Left lobe of liver (tissue), 2 donors: ENCODE measurements around the gene ATF6B. TPM values are rescaled to one million over a fixed set of nuclear protein-coding genes. Genes with fewer than 3 reads are reported as not detected.

ENCODE experiments used
- ATAC-seq: fragments of 200-7000 bp; cut with Tn5 transposase; one replicate; pipeline ENCODE4 v1.9.1; 2020; ENCODE audit warnings: mild to moderate bottlenecking, moderate library complexity
- DNase-seq: peaks from one replicate; pipeline ENCODE4 v3.0.0-alpha.2; 2020; ENCODE audit warnings: low spot score
- total RNA-seq: library from RNA; stranded (reverse); gene quantifications from one replicate; pipeline ENCODE4 v1.2.1, GENCODE V29; 2021
- donor health status: DM: no; HTN: no; CAD: no; lungs with moderate emphysema.
- donor health status: DM: no; HTN: yes; CAD: no.

The ATF6B gene
- total RNA-seq, 1 donor from 2014 or later = 31.7 TPM

DNA sequence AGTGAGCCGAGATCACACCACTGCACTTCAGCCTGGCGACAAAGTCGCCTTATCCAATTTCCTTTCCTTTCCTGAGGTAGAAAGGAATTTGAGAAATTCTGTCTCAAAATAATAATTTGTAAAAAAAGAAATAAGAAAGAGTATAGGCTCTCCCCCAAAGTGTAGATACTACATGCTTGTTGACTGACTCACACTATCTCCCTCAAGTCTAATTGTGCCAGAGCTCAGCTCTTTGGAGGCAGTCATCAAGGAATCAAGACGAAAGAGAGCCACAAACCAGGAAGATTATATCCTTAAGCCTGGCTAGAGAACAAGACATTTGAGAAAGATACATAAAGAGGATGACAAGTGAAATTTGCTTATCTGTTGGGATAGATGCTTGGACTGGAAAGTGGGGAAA lies 5.7 kb upstream of the ATF6B start:
- ATAC-seq (no peak), DNase-seq (no peak)

DNA sequence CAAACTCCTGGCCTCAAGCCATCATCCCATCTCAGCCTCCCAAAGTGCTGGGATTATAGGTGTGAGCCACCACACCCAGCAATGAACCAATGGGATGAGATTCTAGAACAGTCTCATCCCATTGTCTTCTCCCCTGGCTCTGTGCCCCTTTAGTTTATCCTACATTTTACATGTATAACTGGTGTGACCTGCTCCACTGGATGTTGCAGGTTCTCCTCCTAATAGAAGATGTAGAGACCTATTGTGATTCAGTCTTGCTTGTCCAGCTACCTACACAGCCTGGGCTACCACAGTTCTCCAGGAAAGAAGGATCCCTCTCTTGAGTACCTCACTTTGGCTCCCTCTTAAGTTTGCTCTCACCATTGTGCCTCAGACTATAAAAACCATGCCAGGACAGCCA lies 4.1 kb upstream of the ATF6B start:
- DNase-seq = no peak
- ATAC-seq = no peak

GRCh38 chr6:32131439-32131948 lies 3.4 kb upstream of the ATF6B start:
- ATAC-seq = no peak

DNA sequence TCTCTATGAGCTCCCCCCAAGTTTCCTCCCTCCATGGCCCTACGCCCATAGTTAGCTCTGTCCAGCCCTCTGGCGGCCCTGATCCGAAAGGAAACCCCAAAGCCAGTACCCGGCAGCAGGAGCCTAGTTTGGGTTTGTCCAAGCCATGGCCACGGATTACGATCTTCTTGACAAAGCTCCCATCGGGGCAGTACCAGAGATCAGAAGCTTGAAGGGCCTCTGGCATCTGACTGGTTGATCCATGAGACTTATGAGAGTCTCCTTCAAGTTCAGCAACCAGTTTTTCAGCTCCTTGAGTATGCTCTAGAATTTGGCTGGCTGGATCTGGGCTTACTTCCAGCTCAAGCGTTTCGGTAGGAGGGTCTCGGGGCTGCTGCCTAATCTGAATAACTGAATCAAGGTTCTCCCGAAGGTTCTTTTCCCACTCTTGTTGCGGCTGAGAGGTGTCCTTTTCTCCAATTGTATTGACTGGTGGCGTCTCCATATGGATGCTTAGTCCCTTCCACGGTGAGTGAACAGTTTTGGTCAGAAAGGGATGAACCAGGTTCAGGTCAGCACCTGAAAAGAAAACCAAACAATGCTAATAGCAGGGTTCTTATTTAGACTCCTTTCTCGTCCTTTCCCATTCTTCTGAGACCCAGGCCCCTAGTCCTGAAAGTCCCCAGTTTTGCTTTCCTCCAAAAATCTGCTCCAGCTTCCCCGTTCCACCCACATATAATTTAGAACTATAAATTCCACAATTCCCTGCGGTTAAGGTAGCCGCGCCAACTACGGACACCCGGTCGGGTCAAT lies 1.4 kb upstream of the ATF6B start:
- ATAC-seq (peak; percentile 65), DNase-seq (no peak)

More at GRCh38 chr6:32131439-32131948, 3.4 kb upstream of the ATF6B start:
- no peak for DNase-seq

DNA sequence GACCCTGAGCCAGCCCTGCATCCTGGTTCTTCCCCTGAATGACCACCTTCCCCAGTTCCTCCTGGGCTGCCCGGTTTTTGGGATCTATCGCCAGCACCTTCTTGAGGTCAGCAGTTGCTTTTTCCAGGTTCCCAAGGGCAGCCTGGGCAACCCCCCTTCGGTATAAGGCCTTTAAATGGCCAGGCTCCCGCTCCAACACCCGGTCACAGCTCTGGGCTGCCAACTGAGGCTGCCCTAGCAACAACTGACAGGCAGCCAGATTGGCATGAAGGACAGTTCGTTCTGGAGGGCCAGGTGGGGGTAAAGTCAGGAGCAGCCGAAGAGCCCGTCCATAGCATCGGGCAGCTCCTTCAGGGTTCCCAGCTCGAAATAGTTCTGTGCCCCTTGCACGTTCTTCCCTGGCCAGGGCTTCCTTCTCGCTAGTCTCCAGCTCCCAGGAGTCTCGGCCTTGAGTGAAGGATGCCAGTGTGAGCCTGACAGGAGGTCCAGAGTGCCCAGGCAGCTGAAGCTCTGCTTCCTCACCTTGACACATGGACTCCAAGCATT lies 778 bp upstream of the ATF6B start:
- ATAC-seq = no peak
- DNase-seq = no peak

DNA sequence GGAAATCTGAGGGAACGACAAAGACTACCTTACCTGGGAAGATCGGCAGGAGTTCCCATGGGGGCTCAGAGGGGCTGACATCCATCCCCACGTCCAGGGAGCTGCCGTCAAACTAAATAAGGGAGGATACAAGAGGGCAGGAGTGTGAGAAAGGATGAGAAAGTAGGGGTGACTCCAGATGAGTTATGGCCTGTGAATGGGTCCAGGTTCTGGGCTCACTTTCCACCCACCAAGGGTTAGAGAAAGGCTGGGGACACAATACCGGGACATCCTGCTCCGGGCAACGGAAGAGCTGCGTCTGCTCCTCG lies 683 bp downstream of the ATF6B start:
- no peak for ATAC-seq
- DNase-seq = no peak

DNA sequence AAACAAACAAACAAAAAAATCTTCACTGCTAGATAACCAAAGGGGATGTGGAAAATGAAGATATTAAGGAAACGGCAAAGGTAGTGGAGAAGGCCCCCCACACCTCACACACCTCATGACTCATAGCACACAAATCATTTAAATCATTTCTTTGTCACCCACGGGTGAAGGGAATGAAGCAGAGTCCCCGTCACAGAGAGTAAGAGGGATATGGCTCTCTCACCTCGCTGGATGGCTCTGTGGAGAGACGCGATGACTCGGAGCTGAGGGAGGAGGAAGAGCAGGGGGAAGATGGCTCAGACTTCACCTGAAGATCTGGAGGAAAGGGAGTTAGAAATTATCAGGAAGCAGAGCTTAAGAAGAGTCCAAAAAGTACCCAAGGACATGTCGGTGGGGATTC lies 1.2 kb downstream of the ATF6B start:
- ATAC-seq (no peak), DNase-seq (no peak)

DNA sequence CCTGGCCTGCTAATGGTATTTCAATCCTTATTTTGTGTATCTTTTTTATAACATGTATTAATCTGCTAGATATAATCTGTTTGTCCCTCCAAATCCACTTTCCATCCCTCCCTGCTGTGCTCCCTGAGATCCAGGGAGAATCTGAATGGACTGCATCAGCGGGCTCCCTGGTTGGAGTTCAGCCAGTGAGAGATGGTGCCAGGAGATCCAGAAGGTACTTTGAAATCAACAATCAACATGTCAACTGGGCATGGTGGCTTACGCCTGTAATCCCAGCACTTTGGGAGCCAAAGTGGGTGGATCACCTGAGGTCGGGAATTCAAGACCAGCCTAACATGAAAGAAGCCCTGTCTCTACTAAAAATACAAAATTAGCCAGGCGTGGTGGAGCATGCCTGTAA lies 4.4 kb downstream of the ATF6B start:
- ATAC-seq = no peak

GRCh38 chr6:32120573-32121059 lies 7.4 kb downstream of the ATF6B start:
- ATAC-seq (no peak), DNase-seq (no peak)

More for the DNA sequence above, 4.4 kb downstream of the ATF6B start:
- no peak for DNase-seq

- DNase-seq = peak; percentile 88
- peak; percentile 95 for ATAC-seq
Observed at GRCh38 chr6:32118782-32119628, 9.0 kb downstream of the ATF6B start.

- ATAC-seq (no peak), DNase-seq (no peak)
Observed at GRCh38 chr6:32117461-32117860, 10.6 kb downstream of the ATF6B start.

- ATAC-seq = no peak
- DNase-seq = no peak
Observed at GRCh38 chr6:32116674-32117073, 11.4 kb downstream of the ATF6B start.

- ATAC-seq (no peak), DNase-seq (no peak)
Observed at GRCh38 chr6:32115623-32116022, 12.4 kb downstream of the ATF6B start.

- ATAC-seq (no peak), DNase-seq (no peak)
Observed at GRCh38 chr6:32114796-32115195, 13.2 kb downstream of the ATF6B start.

DNA sequence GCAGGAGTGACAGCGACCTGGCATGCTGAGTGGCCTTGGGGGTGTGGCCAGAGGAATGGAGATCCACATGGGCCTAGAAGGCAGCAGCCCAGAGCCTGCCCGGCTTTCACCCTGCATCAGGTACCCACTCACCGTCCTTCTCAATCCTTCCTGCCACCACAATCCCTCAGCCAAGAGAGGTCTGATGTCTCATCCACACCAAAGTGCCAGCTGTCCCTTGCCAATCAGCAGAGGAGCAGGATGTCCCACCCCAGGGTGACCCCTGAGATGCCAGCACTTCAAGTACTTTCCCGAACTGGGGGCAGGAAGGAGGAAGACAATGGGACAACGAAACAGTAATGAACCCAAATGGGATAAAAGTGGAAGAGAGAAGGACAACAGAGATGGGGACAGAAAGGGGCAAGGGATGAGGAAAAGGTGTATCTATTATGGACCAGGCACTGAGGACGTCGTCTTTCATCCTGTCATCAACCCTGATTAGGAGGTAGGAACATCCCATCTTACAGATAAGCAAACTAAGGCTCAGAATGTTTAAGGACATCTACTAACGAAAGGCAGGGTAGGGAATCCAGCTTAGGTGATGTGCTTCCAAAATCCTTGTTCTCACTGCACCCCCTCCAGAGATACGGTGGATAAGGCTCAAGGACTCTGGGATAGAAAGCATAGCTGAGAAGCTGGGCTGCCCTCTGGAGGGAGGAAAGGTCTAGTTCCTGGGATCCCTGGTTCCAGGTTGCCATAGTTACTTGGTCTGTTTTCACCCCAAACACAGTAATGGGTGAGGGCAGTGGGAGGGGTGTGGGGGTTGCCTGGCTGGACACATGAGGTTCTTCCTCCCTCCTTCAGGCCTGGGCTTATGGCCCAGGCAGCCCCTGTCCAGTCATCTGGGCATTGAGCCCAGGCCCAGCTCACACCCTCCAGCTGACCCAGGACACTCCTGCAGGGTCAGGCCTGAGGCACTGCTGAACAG lies 14.4 kb downstream of the ATF6B start:
- DNase-seq = peak; percentile 54
- peak; percentile 31 for ATAC-seq

DNA sequence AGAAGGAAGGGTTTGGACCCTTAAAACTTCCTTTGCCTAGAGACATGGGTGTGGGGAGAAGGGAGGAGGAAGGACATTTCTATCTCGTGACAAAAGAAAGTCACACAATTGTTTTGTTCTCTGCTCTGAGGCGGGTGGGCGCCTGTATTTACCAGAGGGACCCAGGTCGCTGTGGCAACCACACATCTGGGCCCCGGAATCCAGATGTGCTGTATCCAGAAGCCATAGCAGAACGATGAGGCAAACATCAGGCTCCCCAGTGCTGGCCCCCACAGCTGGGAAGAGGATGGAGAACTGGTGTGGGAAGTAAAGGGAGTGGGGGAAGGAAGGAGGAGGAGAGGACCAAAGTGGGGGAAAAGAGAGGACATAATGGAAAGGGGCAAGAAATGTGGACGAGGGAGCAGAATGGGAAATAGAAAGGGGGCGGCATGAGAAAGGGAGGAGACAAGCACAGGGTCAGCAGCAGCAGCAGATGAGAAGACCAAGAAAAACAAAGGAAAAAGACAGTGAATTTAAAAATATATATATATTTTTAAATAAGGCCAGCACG lies 15.5 kb downstream of the ATF6B start:
- ATAC-seq (no peak), DNase-seq (no peak)

DNA sequence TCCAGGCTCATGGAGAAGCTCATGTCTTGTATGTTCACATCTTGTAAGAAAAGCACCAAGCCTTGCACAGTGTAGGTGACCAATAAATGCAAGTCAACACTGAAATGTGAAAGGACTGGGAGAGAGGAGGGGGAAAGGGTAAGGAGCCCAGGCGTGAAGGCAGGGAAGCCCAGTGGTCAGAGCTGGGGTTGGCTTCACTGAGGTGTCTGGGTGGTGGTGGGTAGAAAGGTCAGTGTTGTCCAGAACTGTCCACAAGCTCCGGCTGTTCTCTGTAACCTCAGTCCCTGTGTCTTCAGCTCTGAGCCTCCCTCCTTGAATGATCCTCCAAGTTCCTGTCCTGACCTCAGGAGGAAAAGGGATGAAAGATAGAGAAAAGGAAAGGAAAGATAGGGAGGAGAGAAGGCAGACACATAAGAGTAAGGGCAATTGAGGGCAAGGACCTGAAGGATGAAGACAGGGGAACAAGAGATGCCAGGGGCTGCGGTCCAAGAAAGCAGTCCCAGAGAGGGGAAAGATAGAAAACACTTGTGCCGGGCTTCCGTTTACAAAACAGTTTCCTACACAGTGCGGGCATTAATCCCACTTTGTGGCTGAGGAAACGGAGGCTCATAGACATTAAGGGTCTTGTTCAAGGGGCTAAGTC lies 16.5 kb downstream of the ATF6B start:
- ATAC-seq = no peak
- no peak for DNase-seq

- peak; percentile 72 for ATAC-seq
Observed at GRCh38 chr6:32110632-32111031, 17.4 kb downstream of the ATF6B start.

GRCh38 chr6:32109765-32110160 lies 18.3 kb downstream of the ATF6B start:
- no peak for DNase-seq
- no peak for ATAC-seq

More at GRCh38 chr6:32110632-32111031, 17.4 kb downstream of the ATF6B start:
- DNase-seq = no peak
